Ramos (cell line): ENCODE results near the gene GOT1.

Experiments used
- in situ Hi-C: fragments of 300-500 bp; cut with MboI; formaldehyde crosslinking; loops from one replicate; pipeline ENCODE4 v1.14.3; 2022; ENCODE audit warnings: low sequenced_read_pairs; ENCODE audit not compliant: unreplicated experiment

GOT1 gene

DNA sequence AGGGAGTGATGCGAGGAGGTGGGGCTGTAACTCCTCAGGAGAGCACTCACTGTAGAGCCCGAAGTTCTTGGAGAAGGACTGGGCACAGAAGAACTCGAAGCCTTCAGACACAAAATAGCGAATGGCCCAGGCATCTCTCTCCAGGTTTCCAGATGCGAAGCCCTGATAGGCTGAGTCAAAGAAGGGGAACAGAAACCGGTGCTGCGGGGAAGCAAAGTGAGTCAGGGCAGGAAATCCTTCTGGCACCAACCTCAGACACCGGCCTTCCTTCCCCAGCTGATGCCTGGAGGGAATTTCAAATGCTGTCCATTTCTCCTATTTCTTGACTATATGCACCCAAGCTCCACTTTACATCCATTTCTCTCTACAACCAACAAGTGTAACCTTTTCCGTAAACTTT lies 26.8 kb downstream of the GOT1 start:
- in situ Hi-C loops, result no loop called here

- in situ Hi-C loops, result no loop called here
Observed at GRCh38 chr10:99399664-99400063, 30.8 kb downstream of the GOT1 start.

DNA sequence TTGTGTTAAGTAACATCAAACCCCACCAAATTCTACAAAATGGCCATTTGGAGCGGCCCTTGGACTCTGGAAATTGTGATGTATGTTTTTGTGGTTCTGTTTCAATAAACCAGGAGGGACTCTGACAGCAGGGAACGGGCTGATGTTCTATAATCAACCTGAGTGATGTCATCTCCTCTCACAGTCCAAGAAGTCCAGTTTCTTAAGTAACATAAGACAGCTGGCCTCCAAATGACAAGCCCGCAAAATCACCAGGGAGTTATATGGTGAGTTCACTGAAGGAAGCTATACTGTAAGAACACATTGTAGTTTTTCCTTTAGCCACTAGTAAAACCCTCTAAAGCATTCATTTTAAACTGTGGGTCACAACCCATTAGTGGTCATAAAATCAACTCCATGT lies 34.0 kb downstream of the GOT1 start:
- in situ Hi-C loops, result no loop called here

DNA sequence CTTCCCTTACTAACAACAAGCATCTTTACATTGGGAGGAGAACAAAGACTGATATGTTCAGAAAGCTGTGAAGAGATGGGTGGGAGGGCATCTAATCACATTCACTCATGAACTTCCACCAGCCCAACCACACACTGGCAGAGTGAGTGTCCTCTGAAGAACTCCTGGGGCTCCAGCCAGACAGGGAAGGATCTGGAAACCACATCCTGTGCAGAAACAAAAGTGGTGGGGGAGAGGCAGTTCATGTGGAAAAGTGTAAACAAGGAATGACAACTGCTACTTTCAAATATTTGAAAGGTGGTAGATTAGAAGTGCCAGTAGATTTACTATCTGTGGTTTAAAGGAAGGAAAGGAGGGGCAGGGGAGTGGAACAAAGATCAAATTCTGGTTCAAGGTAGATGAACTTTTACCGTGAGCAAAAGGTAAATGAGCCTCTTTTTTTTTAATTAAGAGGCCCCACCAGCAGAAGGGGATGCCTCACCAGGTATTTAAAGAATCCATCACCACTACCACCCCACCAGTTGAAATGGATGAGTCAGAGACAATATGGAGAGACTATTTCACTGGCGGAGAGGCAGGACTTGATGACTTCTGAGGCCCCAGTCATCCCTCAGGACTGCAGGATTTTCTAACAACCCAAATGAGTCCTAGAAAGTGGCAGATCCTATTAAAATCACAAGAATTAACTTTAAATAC lies 34.5 kb downstream of the GOT1 start:
- in situ Hi-C loops, result no loop called here

DNA sequence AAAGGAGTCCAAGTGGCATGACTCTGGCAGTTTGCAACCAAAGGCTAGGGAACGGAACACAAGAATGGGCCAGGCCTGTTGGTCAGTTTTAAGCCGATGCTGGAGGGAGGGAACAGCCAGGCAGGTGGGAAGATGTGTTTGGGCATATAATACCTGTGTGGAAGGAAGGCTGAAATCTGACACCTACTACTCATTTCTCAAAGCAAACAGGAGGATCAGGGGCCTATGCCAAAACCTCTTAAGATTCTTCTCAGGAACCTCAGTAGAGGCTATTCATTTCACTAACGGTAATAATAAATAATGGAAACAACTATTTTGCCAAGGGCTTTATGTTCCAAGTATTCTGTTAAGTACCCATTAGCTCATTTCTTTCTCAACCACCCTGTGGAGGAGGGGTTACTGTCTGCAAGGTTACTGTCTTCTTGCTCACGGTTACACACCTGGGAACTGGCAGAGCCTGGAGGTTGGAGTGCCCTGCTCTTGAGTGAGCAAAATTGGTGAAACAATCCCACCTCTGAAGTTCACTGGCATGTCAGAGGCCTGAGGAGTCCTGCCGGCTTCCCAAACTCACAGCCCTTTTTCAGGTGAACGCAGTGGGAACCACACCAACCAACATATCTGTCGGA lies 35.5 kb downstream of the GOT1 start:
- in situ Hi-C loops, result loop anchor here (5.0 kb wide), 1 partner anchor 202 kb away; no protein-coding TSS in a partner anchor

- in situ Hi-C loops, result loop anchor here (5.0 kb wide), 1 partner anchor 203 kb away; no protein-coding TSS in a partner anchor
Observed at GRCh38 chr10:99394256-99394655, 36.2 kb downstream of the GOT1 start.

DNA sequence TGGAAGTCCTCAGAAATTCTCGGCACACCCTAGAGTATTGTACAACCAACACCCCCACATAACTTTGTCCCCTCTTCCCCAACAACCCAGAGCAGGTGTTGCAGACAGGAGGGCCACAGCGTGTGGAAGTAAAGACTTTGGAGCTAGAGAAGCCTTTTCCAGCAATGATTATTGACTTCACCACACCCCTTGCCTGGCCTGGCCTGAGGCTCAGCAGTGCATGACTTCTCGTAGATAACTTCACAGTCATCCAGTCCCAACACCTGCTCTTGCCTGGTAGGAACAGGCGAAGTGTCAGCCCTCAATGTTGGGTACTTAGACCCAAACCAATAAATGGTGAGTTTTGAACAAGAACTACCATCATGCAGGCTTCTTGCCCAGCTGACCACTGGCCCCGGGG lies 36.7 kb downstream of the GOT1 start:
- in situ Hi-C loops, result loop anchor here (5.0 kb wide), 1 partner anchor 204 kb away; no protein-coding TSS in a partner anchor

GRCh38 chr10:99393036-99393435 lies 37.4 kb downstream of the GOT1 start:
- in situ Hi-C loops, result loop anchor here (5.0 kb wide), 1 partner anchor 204 kb away; no protein-coding TSS in a partner anchor

DNA sequence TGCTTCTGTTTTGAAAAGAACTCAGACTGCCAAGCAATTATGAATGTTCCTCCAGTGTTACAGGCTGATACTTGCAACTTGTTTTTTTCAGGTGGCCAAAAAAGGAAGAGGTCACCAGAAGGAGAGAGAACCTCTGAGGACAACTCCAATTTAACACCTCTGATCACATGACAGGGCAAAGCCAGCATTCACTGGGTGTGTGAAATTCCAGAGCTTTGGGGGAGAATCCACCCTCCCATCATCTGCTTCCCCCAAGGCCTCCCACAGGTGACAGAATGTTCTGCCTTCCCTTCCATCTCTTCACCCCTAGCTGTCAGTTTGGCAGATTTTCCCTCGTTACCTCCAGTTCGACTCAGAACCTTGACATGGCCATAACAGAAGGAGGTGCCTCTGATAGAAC lies 39.1 kb downstream of the GOT1 start:
- in situ Hi-C loops, result loop anchor here (5.0 kb wide), 1 partner anchor 206 kb away; no protein-coding TSS in a partner anchor

DNA sequence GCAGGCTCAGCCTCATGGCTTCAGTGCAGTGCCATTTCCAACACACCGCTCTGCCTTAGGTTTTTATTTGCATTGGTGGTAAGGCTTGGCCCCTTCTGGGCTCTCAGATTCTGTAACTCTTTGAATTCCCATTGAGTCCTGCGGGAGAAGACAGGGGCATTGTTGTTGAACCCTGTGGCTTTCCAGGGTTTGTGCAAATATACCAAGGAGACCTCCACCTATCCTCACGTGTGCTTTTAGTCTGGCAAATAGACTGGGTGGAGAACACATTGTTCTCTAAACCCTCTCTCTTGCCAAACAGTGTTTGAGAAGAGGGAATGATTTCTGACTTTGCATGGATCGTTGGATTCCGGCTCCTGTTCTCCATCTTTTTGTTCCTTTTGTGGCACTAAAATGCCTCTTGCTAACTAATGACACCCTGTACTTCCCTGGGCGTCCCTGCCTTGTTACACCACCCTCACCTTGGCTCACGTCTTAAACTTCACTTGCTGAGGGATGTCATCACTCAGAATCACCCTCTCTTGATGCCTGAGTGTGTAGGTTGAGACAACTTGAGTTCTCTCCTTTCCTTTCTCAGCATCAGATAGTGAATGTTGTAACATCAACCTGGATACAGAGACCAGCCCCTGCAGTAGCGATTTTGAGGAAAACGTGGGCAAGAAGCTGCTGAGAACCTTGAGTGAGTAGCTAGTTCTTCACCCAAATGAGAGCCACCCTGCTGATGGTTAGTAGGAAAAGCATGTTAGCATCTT lies 40.5 kb downstream of the GOT1 start:
- in situ Hi-C loops, result loop anchor here (5.0 kb wide), 1 partner anchor 207 kb away; no protein-coding TSS in a partner anchor

DNA sequence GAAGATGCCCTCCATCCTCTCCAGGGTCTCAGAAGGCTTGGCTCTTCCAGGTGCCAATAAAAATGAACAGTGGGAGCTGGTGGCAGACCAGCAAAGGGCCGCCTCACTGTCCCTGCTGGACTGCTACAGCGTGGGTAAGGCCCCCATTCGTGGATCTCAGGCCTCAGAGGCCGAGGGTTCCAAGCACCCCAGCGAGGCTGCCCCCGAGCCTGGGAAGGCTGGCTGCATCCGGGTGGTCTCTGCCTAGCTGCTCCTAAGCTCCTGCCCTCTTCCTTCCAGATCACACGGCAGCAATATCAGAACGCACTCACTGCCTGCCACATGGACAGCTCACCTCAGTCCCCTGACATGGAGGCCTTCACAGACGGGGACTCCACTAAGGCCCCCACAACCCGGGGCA lies 42.9 kb downstream of the GOT1 start:
- in situ Hi-C loops, result no loop called here

GRCh38 chr10:99387071-99387470 lies 43.4 kb downstream of the GOT1 start:
- in situ Hi-C loops, result no loop called here

DNA sequence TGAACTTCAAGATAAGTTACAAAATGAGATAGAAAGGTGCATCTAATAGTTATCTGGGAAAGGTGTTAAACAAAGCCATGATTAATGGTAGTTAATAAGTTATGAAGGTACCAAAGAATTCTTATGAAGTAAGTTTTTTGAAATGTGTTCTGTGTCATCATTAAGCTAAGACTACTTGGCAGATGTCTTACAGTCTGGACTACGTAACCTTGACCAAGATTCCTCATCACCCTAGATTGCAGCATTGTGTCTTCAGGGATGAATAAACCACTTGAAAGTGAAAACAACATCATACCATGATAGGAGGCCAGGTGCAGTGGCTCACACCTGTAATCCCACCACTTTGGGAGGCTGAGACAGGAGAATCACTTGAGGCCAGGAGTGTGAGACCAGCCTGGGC lies 48.2 kb downstream of the GOT1 start:
- in situ Hi-C loops, result no loop called here

- in situ Hi-C loops, result no loop called here
Observed at GRCh38 chr10:99375426-99375825, 55.0 kb downstream of the GOT1 start.

DNA sequence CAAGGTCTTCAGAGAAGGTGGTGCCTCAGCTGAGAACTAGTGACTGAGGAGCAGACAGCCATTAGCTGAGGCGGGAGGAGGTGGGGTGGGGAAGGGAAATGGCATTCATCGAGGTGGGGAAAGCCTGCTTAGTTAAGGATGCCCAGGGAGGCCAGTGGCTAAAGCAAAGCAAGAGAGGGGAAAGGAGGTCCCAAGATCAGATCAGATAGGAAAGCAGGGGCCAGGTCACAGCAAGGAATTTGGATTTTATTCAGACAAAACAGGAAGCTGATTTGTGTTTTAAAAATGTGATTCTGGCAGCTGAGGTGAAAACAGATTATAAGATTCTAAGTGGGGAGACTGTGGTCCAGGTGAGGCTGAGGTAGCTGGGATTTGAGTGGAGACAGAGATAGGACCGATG lies 55.5 kb downstream of the GOT1 start:
- in situ Hi-C loops, result no loop called here

DNA sequence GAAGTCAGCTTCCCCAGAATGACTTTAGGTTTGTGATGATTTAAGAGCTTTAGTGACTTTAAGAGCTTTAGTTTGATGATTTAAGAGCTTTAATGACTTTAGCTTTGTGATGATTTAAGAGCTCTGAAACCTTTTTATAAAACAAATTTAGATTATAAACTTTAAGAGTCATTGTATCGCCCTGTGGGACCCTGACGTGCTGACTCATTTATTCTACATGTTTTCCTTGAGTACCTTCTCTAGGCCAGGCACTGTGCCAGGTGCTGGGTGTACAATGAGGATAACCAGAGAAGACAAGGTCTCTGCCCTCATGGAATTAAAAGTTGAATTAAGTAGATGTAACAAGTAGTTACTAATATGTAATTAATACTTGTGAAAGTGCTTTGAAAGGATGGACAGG lies 55.9 kb downstream of the GOT1 start:
- in situ Hi-C loops, result no loop called here

DNA sequence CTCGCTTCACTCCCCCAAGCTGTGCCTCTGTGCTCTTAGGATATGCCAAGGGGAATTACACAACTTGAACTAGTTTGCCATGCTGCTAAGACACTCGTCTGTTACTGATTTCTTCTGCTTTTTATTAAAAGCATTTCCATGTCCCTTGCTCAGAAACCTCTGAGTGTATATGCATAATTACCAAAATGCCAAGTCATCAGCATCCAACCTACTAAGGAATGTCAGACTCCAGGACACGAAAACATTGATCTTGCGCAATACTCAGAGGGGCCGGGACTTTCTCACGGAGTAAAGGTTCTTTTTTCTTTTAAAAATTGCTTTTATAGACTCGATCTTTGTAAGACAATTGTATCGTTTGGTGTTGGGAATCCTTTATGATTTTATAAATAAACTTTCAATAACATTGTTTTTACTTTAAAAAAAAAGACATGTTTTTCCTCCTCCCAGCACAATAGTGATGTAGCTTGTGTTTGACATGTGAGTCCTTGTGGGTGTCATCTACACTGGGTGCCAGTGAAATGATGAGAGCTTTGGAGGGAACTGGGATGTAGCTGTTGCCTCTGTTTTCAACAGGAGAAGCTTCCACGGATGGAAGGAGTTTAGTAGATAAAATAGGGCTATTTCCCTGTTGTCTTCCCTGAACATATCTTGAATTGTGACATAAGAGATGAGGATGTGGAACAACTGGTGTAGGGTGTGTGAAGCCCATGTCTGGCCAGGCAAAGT lies 57.7 kb downstream of the GOT1 start:
- in situ Hi-C loops, result no loop called here

GRCh38 chr10:99370993-99371392 lies 59.4 kb downstream of the GOT1 start:
- in situ Hi-C loops, result no loop called here

DNA sequence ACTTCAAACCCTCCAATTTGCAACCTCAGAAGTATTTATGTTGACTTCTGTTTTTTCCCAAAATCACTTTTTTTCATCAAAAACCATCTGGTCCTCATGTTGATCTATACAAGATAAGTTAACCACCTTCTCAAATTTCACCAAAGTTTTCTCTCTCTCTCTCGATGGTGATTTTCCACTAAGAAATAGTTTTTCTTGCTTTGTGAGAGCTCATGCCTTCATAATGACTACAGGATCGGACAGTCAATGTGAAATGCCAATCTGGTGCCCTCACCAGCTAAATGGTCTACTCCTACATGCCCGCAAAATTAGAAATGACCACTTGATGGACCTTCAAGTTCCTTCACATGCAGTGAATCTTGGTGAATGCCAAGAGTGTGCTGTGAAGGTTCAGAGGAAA lies 60.9 kb downstream of the GOT1 start:
- in situ Hi-C loops, result no loop called here

DNA sequence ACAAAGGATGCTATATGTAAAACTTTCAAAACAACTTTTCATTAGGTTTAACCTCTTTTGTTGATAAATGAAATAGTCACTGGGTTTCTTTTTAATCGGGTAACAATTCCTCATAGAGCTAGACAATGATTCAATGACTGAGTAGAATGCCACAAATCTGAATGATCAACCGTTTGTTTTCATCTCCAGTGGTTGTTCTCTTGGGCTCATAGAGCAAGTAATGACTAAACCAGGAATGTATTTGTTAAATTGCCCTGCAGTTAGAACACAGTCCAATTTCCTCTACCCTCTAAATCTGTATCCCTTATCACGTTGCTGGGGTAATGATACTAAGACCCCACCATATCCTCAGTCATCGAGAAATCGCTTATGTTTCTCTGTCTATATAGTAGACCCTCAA lies 61.3 kb downstream of the GOT1 start:
- in situ Hi-C loops, result no loop called here
